HG02970 (cell line): Measurements from ENCODE around the gene P3R3URF.

Source experiments
- ATAC-seq: cut with Tn5 transposase; IDR thresholded peaks from one replicate; pipeline ENCODE4 v1.9.1; 2021; ENCODE audit warnings: mild to moderate bottlenecking, moderate library complexity, moderate number of reproducible peaks; ENCODE audit not compliant: unreplicated experiment, low FRiP score

The P3R3URF gene

GRCh38 chr1:46194641-46195193, 18.4 kb upstream of the P3R3URF start:
- ATAC-seq: no peak

GRCh38 chr1:46193984-46194570, 17.8 kb upstream of the P3R3URF start:
- ATAC-seq: no peak

- ATAC-seq: no peak
Observed at GRCh38 chr1:46193285-46193684, 17.0 kb upstream of the P3R3URF start.

GRCh38 chr1:46192171-46192570, 15.9 kb upstream of the P3R3URF start:
- ATAC-seq: no peak

- no peak for ATAC-seq
Observed at GRCh38 chr1:46191033-46191701, 14.9 kb upstream of the P3R3URF start.

- no peak for ATAC-seq
Observed at GRCh38 chr1:46190539-46190938, 14.3 kb upstream of the P3R3URF start.

GRCh38 chr1:46188295-46189030, 12.2 kb upstream of the P3R3URF start:
- ATAC-seq: no peak

- ATAC-seq: no peak
Observed at GRCh38 chr1:46187106-46187869, 11.0 kb upstream of the P3R3URF start.

GRCh38 chr1:46186076-46186475, 9.8 kb upstream of the P3R3URF start:
- no peak for ATAC-seq

- ATAC-seq: no peak
Observed at GRCh38 chr1:46184920-46185658, 8.8 kb upstream of the P3R3URF start.

GRCh38 chr1:46183926-46184557, 7.8 kb upstream of the P3R3URF start:
- ATAC-seq: no peak

- no peak for ATAC-seq
Observed at GRCh38 chr1:46183079-46183847, 7.0 kb upstream of the P3R3URF start.

- ATAC-seq: no peak
Observed at GRCh38 chr1:46181343-46182260, 5.3 kb upstream of the P3R3URF start.

GRCh38 chr1:46180082-46180616, 3.9 kb upstream of the P3R3URF start:
- no peak for ATAC-seq

GRCh38 chr1:46179138-46180081, 3.1 kb upstream of the P3R3URF start:
- ATAC-seq: peak; percentile 52

GRCh38 chr1:46175243-46175642, 1.0 kb downstream of the P3R3URF start:
- ATAC-seq: no peak
